SU-DHL-6 (cell line): ENCODE measurements around the gene MRPL21.

Experiments used
- H2AFZ ChIP-seq: fragments of 200-600 bp; sonication (generic); 2 replicates; pipeline ENCODE4 v1.6.1; 2014; ENCODE audit warnings: low read depth, mild to moderate bottlenecking, moderate library complexity, mixed read lengths, antibody characterized with exemption, low read length; ENCODE audit not compliant: severe bottlenecking
- H3F3A ChIP-seq: fragments of 200-600 bp; shearing (Covaris generic); 2 replicates; pipeline ENCODE4 v1.6.0; 2016; ENCODE audit warnings: antibody characterized with exemption, mild to moderate bottlenecking; ENCODE audit not compliant: insufficient read depth
- H3K27ac ChIP-seq: fragments of 200-600 bp; sonication (generic); 2 replicates; pipeline ENCODE4 v1.5.1; 2016; ENCODE audit warnings: low read depth, mild to moderate bottlenecking, low read length, moderate library complexity, mixed read lengths
- H3K27me3 ChIP-seq: fragments of 200-600 bp; sonication (generic), shearing (Covaris generic); 2 replicates; pipeline ENCODE4 v1.6.0; 2014; ENCODE audit warnings: mild to moderate bottlenecking, low read length
- H3K36me3 ChIP-seq: fragments of 200-600 bp; sonication (generic); 2 replicates; pipeline ENCODE4 v1.6.1; 2014; ENCODE audit warnings: mild to moderate bottlenecking, low read length, mixed read lengths
- H3K4me2 ChIP-seq: fragments of 300-600, 200-600 bp; shearing (Covaris generic), sonication (generic); 2 replicates; pipeline ENCODE4 v1.6.0; 2014; ENCODE audit warnings: low read length, low read depth, mild to moderate bottlenecking; ENCODE audit not compliant: poor library complexity, severe bottlenecking
- H3K4me3 ChIP-seq: fragments of 200-600 bp; sonication (generic); 2 replicates; pipeline ENCODE4 v1.5.1; 2014; ENCODE audit warnings: antibody characterized with exemption, low read length, mild to moderate bottlenecking, mixed read lengths; ENCODE audit not compliant: insufficient read depth, poor library complexity, severe bottlenecking
- H3K79me2 ChIP-seq: fragments of 200-600 bp; sonication (generic); 2 replicates; pipeline ENCODE4 v1.6.1; 2014; ENCODE audit warnings: mild to moderate bottlenecking, low read length, moderate library complexity; ENCODE audit not compliant: insufficient read depth
- H3K9ac ChIP-seq: fragments of 200-600 bp; sonication (generic); 2 replicates; pipeline ENCODE4 v1.7.0; 2014; ENCODE audit warnings: mild to moderate bottlenecking, low read length
- H3K9me2 ChIP-seq: fragments of 200-600 bp; sonication (generic); replicated peaks from 2 replicates; pipeline ENCODE4 v1.6.1; 2014; ENCODE audit warnings: low read length; ENCODE audit not compliant: insufficient read depth
- H3K9me3 ChIP-seq: fragments of 200-600 bp; sonication (generic); 2 replicates; pipeline ENCODE4 v1.6.1; 2014; ENCODE audit warnings: low read length, mixed read lengths; ENCODE audit not compliant: insufficient read depth
- H4K20me1 ChIP-seq: fragments of 200-600 bp; sonication (generic); 2 replicates; pipeline ENCODE4 v1.6.1; 2014; ENCODE audit warnings: low read depth, mild to moderate bottlenecking, antibody characterized with exemption, low read length, moderate library complexity, mixed read lengths
- CTCF ChIP-seq: fragments of 200-600 bp; sonication (generic); IDR thresholded peaks from one replicate; pipeline ENCODE4 v1.5.1; 2017; ENCODE audit warnings: antibody characterized with exemption, mild to moderate bottlenecking, low read length, moderate library complexity; ENCODE audit not compliant: insufficient read depth, poor library complexity, severe bottlenecking
- EZH2phosphoT487 ChIP-seq: fragments of 200-600 bp; sonication (generic), shearing (Covaris generic); conservative IDR thresholded peaks from 2 replicates; pipeline ENCODE4 v1.6.1; 2018; ENCODE audit warnings: mild to moderate bottlenecking, antibody characterized with exemption, low read length, moderate library complexity, mixed read lengths

MRPL21 gene

DNA sequence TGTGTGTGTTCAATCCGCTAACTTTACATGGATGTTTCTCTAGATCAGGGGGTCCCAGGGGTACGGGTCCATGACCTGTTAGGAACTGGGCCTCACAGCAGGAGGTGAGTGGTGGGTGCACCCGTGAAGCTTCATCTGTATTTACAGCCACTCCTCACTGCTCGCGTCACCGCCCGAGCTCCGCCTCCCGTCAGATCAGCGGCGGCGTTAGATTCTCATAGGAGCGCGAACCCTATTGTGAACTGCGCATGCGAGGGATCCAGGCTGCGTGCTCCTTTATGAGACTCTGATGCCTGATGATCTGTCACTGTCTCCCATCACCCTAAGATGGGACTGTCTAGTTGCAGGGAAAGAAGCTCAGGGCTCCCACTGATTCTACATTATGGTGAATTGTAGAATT is 45.3 kb upstream of the MRPL21 start:
- TF ChIP-seq CTCF (no peak), EZH2phosphoT487 (no peak)
- H3K9me2 ChIP-seq = no peaks in the 10 kb centered on the region
- no peak overlapping the region for H3K4me2 ChIP-seq
- H4K20me1 ChIP-seq = no peaks in the 10 kb centered on the region
- no peaks in the 10 kb centered on the region for H3K27me3 ChIP-seq
- no peak overlapping the region for H3K9ac ChIP-seq
- no peaks in the 10 kb centered on the region for H3F3A ChIP-seq
- no peaks in the 10 kb centered on the region for H3K79me2 ChIP-seq
- no peak overlapping the region for H3K27ac ChIP-seq
- H3K36me3 ChIP-seq = no peaks in the 10 kb centered on the region
- no peak overlapping the region for H3K4me3 ChIP-seq
- no peaks in the 10 kb centered on the region for H3K9me3 ChIP-seq
- H2AFZ ChIP-seq = no peak overlapping the region

DNA sequence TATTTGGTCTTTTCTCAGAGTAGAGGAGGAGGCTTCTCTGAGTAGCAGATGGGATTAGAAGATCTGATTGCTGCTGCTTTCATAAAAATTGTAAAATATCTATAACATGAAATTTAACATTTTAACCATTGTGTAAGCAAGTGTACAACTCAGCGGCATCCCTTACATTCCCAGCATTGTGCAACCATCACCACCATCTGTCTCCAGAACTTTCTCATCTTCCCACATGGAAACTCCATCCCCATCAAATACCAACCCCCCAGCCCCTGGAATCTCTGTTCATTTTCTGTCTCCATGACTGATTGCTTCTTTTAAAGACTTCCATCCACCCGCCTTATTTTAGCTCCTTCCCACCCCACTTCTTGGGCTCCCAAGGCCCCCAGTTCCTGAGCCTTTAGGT is 44.9 kb upstream of the MRPL21 start:
- no peak overlapping the region for H3K4me3 ChIP-seq
- H3K4me2 ChIP-seq = no peak overlapping the region
- H3K27me3 ChIP-seq = no peaks in the 10 kb centered on the region
- TF ChIP-seq EZH2phosphoT487 (no peak), CTCF (no peak)
- H3K36me3 ChIP-seq = no peaks in the 10 kb centered on the region
- no peaks in the 10 kb centered on the region for H4K20me1 ChIP-seq
- H3K79me2 ChIP-seq = no peaks in the 10 kb centered on the region
- H3F3A ChIP-seq = no peaks in the 10 kb centered on the region
- H3K9me2 ChIP-seq = no peaks in the 10 kb centered on the region
- H3K9ac ChIP-seq = no peak overlapping the region
- no peaks in the 10 kb centered on the region for H3K9me3 ChIP-seq
- no peak overlapping the region for H3K27ac ChIP-seq
- H2AFZ ChIP-seq = no peak overlapping the region

- Histone ChIP-seq H3K9me3 (no peaks in the 10 kb centered on the region), H3K4me3 (no peak overlapping the region), H3K4me2 (no peak overlapping the region), H3K79me2 (no peaks in the 10 kb centered on the region), H3K27me3 (no peaks in the 10 kb centered on the region), H2AFZ (no peak overlapping the region), H3K9me2 (no peaks in the 10 kb centered on the region), H3F3A (no peaks in the 10 kb centered on the region), H4K20me1 (no peaks in the 10 kb centered on the region), H3K9ac (no peak overlapping the region), H3K36me3 (no peaks in the 10 kb centered on the region), H3K27ac (no peak overlapping the region)
- TF ChIP-seq CTCF = no peak
- no peak for TF ChIP-seq EZH2phosphoT487
These were observed 43.5 kb upstream of the MRPL21 start for GRCh38 chr11:68947151-68947550.
